ENCODE results near the gene SGF29. TPM values are rescaled to one million over a fixed set of nuclear protein-coding genes. Genes with fewer than 3 reads are reported as not detected.

SGF29 gene
- total and polyA plus RNA-seq, 2 of the 8 experiments (the other 6 are each of a cell fraction or from before 2014, with no cell fraction given): 3.1 to 22.7 TPM

DNA sequence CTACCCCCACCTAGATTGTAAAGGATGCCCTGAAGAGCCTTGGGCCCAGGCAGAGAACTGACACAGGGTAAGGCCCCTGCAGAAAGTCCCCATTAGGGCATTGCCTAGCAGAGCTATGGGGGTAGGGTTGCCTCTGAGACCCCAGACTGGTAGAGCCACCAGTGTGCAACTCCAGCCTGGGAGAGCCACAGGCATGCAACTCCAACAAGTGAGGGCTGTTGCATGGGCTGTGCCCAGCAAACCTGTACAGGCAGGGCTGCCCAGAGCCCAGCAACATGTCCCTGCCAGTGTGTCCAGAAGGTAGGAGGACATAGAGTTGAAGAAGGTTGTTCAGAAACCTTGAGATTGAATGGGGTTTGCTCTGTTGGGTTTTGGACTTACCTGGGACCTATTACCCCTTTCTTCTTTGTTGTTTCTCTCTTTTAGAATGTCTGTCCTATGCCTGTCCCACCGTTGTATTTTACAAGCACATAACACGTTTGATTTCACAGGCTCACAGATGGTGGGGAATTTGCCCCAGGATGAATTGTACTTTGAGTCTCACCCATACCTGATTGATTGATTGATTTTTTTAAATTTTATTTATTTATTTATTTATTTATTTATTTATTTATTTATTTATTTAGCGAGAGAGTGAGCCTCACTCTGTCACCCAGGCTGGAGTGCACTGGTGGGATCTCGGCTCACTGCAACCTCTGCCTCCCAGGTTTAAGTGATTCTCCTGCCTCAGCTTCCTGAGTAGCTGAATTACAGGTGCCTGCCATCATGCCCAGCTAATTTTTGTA, 16.4 kb downstream of the SGF29 start:
- no peak overlapping the region for H3K4me2 ChIP-seq (ENCODE audit: insufficient read depth in 1 of 2, low read depth in 2 of 2, low read length in 2 of 2)
- WGBS, 2 experiments (ENCODE audit: extremely low coverage in 1 of 2, insufficient coverage in 1 of 2, insufficient read length in 1 of 2, insufficient replicate concordance in 2 of 2, low coverage in 1 of 2, low lambda C conversion rate in 2 of 2, missing lambda C conversion rate in 1 of 2): 89% methylated on average over 4 of the region's 4 CpGs; no CpG with 5 or more reads in 1 of the 2 experiments
- no peak overlapping the region for H3K14ac ChIP-seq (ENCODE audit: insufficient read length)
- CTCF ChIA-PET (ENCODE audit: partially characterized antibody): interaction anchor here (1.5 kb wide), 1 partner anchor 47 kb away, joined by 3 read pairs; no protein-coding TSS in a partner anchor
- peaks cover 4% of the 10 kb centered on the region; the same call in 1 of the 2 replicates for H3K79me1 ChIP-seq (ENCODE audit: low read depth, low read length)
- no peak overlapping the region for H3K4me3 ChIP-seq (ENCODE audit: extremely low read depth in 1 of 4, insufficient read depth in 2 of 4, low read depth in 3 of 4, low read length in 4 of 4)
- H2BK5ac ChIP-seq (ENCODE audit: low read depth, low read length): no peak overlapping the region
- no peak overlapping the region for H3K18ac ChIP-seq (ENCODE audit: extremely low read depth, low read length)
- no peak overlapping the region for H2AFZ ChIP-seq (ENCODE audit: low read length)
- peak overlapping the region; percentile 69; the same call in 1 of the 2 replicates for H4K8ac ChIP-seq (ENCODE audit: extremely low read depth, insufficient read depth, low read length)
- H2BK20ac ChIP-seq (ENCODE audit: low read length): no peak overlapping the region
- no peak overlapping the region for H3K27ac ChIP-seq (ENCODE audit: low read depth, low read length)
- H4K5ac ChIP-seq (ENCODE audit: insufficient read length, low read depth, low read length): no peak overlapping the region
- H4K91ac ChIP-seq (replicated peaks; ENCODE audit: insufficient read length, low read length): no peak overlapping the region
- H3K23me2 ChIP-seq (ENCODE audit: low read depth, low read length): no peaks in the 10 kb centered on the region
- no peak overlapping the region for H3K9ac ChIP-seq (replicated peaks in 1 of 4; ENCODE audit: extremely low read depth in 1 of 4, low read depth in 3 of 4, low read length in 3 of 4)
- peaks cover 7 to 9% of the 10 kb centered on the region in 2 experiments for H3K9me3 ChIP-seq (ENCODE audit: insufficient read depth in 2 of 2, low read depth in 1 of 2, low read length in 1 of 2)
- no peaks in the 10 kb centered on the region; a peak in 1 of 4 replicates for H3K79me2 ChIP-seq (ENCODE audit: control insufficient read depth in 1 of 2, insufficient read depth in 2 of 2, low read length in 2 of 2)
- no peak overlapping the region for H2BK12ac ChIP-seq (ENCODE audit: low read depth, low read length)
- H3K4ac ChIP-seq (replicated peaks; ENCODE audit: insufficient read length, low read depth, low read length): no peak overlapping the region
- no peak overlapping the region for H3K23ac ChIP-seq (ENCODE audit: insufficient read length)
- H3K27me3 ChIP-seq (replicated peaks in 1 of 4; ENCODE audit: control insufficient read depth in 3 of 4, extremely low read depth in 1 of 4, insufficient read depth in 3 of 4, low read length in 3 of 4): no peaks in the 10 kb centered on the region; a peak in 1 of 7 replicates
- no peaks in the 10 kb centered on the region for H4K20me1 ChIP-seq (replicated peaks in 1 of 2; ENCODE audit: control insufficient read depth in 1 of 2, insufficient read depth in 2 of 2, low read length in 2 of 2)
- no peak overlapping the region for H2BK120ac ChIP-seq (replicated peaks; ENCODE audit: low read depth, low read length)
- no peak overlapping the region for H2AK5ac ChIP-seq (ENCODE audit: low read depth, low read length)
- no peak overlapping the region for H2BK15ac ChIP-seq (ENCODE audit: low read length)
- FAIRE-seq (no peak), DNase-seq (ENCODE audit: low read depth in 1 of 2, low spot score in 2 of 2) (no peak)
- H3K4me1 ChIP-seq (replicated peaks in 1 of 4; ENCODE audit: control insufficient read depth in 3 of 4, insufficient read depth in 4 of 4, low read length in 3 of 4): peaks cover 7 to 15% (median 8%) of the 10 kb centered on the region in 4 experiments
- POLR2A ChIA-PET (ENCODE audit: partially characterized antibody): interaction anchor here (0.5 to 0.8 kb wide), 2 partner anchors 10 to 344 kb away, joined by 3 read pairs; no protein-coding TSS in a partner anchor
- no peak overlapping the region for H3K56ac ChIP-seq (replicated peaks; ENCODE audit: insufficient read length, low read depth, low read length)
- H3K36me3 ChIP-seq (ENCODE audit: control insufficient read depth in 2 of 4, insufficient read depth in 4 of 4, low read length in 3 of 4): peaks cover 0 to 3% (median 0%) of the 10 kb centered on the region in 4 experiments; a peak in 1 of 8 replicates
- TF ChIP-seq CREB1 (IDR thresholded peaks at IDR 0.05): no peak
- TF ChIP-seq TAF7 (optimal IDR thresholded peaks at IDR 0.05; ENCODE audit: borderline replicate concordance, low read depth, low read length): no peak
- no peak for TF ChIP-seq SIN3A (conservative IDR thresholded peaks at IDR 0.05 in 1 of 2, IDR thresholded peaks at IDR 0.05 in 1 of 2; ENCODE audit: low read depth in 1 of 2, low read length in 2 of 2)
- no peak for TF ChIP-seq TBP (IDR thresholded peaks at IDR 0.05; ENCODE audit: low read depth, low read length)
- TF ChIP-seq SRF (IDR thresholded peaks at IDR 0.05; ENCODE audit: low read depth, low read length): no peak
- no peak for TF ChIP-seq SP2 (IDR thresholded peaks at IDR 0.05; ENCODE audit: low read length)
- no peak for TF ChIP-seq SP1 (IDR thresholded peaks at IDR 0.05; ENCODE audit: low read depth, low read length)
- TF ChIP-seq NANOG (IDR thresholded peaks at IDR 0.05; ENCODE audit: insufficient read depth, low read depth, low read length, poor library complexity, severe bottlenecking): no peak
- TF ChIP-seq SUZ12 (IDR thresholded peaks at IDR 0.05; ENCODE audit: low read length): no peak
- TF ChIP-seq HDAC2 (IDR thresholded peaks at IDR 0.05; ENCODE audit: borderline replicate concordance in 1 of 2, low read depth in 2 of 2, low read length in 2 of 2): no peak
- no peak for TF ChIP-seq BACH1 (IDR thresholded peaks at IDR 0.05; ENCODE audit: low read length)
- no peak for TF ChIP-seq RXRA (IDR thresholded peaks at IDR 0.05; ENCODE audit: insufficient read depth, low read depth, low read length)

Measured in H1 (cell line).